GM18873 (cell line): ENCODE results near the gene DNAJB1.
"Not testable (repeated sequence)": the region's sequence is repeated elsewhere in the genome, so short reads cannot be mapped to it uniquely, and the experiment has no call there.

ENCODE experiments used
- ATAC-seq: cut with Tn5 transposase; IDR thresholded peaks from one replicate; pipeline ENCODE4 v1.9.1; 2021; ENCODE audit warnings: mild to moderate bottlenecking, moderate library complexity, moderate number of reproducible peaks; ENCODE audit not compliant: unreplicated experiment, low FRiP score

DNAJB1 gene

GRCh38 chr19:14526423-14526822, 8.2 kb upstream of the DNAJB1 start:
- ATAC-seq: no peak

DNA sequence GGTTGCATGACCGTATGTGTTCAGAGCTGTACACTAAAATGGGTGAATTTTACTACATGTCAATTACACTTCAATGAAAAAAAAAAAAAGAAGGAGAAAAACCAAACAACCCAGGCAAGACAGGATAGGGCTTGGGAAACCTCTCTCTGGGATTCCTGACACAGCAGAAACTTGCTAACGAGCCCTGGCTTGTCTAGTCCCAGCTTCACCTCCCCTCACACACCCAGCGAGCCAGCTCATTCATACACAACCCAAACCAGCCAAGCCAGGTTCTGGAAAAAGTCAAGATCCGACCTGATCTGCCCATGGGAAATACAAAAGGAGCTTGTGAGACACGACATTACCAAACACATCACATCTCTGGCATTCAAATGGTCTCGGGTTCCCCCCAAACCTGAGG, 7.5 kb upstream of the DNAJB1 start:
- ATAC-seq: no peak

- ATAC-seq: no peak
Observed at GRCh38 chr19:14520543-14520942, 2.3 kb upstream of the DNAJB1 start.

- ATAC-seq: no peak
Observed at GRCh38 chr19:14519860-14520407, 1.7 kb upstream of the DNAJB1 start.

DNA sequence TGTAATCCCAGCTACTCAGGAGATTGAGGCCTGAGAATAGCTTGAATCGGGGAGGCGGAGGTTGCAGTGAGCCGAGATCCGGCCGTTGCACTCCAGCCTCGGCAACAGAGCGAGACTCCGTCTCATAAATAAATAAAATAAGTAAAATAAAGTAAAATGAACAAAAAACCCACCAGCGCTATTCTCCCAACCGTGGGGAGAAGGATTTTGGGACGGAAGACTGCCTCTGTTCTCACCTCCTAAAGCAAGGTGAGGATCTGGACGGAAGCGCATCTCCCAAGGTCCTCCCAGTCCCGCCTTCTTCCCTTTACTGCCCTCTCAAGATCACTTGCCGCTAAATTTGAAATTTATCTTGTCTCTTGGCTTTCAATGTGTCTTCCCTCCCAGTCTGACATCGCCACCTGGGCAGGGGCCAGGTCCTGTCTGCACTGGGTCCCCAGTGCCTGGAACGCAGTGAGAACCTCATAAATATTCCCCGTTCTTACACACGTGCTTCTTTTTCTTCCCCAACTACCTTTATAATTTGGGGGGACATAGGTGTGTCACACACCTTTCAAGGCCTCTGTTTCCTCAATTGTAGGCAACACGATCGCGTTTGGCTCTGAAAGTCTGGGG, 1.2 kb upstream of the DNAJB1 start:
- ATAC-seq: no peak

GRCh38 chr19:14517446-14517839, 754 bp downstream of the DNAJB1 start:
- peak; percentile 0 for ATAC-seq

- ATAC-seq: no peak
Observed at GRCh38 chr19:14516746-14517438, 1.3 kb downstream of the DNAJB1 start.

DNA sequence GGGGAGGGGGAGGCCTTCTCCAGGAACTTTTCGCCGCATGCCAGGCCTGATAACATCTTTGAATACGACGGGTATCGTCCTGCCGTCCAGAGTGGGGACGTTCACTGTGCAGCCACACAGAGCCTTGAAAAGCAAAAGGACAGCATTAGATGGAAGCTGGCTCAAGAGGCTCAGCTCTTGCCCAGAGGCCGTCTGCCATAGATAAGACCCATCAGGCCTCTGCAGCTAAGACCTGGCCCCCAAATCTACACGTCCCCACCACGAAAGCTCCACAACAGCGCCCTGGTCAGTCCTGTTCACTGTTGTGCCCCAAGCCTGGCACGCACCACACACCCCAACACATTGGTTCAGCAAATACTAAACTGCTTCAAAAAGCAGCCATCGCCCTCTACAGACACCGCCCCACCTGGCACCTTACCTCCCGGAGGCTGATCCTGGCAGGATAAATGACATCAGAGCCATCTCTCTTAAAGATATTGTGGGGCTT, 2.1 kb downstream of the DNAJB1 start:
- no peak for ATAC-seq

DNA sequence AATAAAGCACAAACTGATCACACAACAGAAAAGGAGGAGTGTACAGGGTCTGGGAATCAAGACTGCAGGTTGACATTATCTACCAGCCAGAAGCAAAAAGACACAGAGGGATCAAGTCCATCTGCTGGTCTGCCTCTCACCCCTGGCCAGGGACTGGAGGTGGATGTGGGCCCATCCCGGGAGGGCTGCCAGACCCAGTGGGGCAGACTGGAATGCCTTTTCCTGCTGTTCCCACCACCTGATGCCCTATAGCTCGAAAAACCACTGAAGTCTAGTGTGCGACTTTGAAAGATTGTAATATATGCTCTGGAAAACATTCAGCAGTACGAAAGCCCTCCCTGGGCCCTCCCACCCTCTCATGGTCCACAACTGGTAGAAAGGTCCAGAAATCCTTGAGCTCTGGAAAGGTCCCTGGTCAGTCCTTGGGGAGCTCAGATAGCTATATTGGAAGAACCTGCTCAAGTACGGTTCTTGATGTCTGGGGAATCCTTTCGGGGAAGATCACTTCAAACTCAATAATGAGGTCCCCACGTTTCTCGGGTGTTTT, 2.6 kb downstream of the DNAJB1 start:
- no peak for ATAC-seq

GRCh38 chr19:14514215-14514863, 3.9 kb downstream of the DNAJB1 start:
- ATAC-seq: no peak

- no peak for ATAC-seq
Observed at GRCh38 chr19:14512406-14512961, 5.7 kb downstream of the DNAJB1 start.

DNA sequence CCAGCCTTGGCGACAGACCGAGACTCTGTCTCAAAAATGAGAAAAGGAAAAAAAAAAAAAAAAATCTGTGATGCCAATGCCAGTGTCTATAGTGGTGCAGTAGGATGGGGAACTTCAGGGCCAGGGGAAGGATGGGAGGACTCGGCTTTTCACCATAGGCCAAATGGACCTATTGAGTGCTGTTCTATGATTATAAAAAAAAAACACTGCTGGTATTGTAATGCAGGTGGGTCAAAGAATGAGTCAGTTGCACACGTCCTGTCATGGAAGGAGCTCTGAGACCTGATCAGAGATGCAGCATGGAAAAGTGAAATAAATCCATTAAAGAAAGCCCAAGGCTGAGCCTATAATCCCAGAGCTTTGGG, 7.0 kb downstream of the DNAJB1 start:
- ATAC-seq: no peak

GRCh38 chr19:14510311-14511228, 7.6 kb downstream of the DNAJB1 start:
- ATAC-seq: no peak

DNA sequence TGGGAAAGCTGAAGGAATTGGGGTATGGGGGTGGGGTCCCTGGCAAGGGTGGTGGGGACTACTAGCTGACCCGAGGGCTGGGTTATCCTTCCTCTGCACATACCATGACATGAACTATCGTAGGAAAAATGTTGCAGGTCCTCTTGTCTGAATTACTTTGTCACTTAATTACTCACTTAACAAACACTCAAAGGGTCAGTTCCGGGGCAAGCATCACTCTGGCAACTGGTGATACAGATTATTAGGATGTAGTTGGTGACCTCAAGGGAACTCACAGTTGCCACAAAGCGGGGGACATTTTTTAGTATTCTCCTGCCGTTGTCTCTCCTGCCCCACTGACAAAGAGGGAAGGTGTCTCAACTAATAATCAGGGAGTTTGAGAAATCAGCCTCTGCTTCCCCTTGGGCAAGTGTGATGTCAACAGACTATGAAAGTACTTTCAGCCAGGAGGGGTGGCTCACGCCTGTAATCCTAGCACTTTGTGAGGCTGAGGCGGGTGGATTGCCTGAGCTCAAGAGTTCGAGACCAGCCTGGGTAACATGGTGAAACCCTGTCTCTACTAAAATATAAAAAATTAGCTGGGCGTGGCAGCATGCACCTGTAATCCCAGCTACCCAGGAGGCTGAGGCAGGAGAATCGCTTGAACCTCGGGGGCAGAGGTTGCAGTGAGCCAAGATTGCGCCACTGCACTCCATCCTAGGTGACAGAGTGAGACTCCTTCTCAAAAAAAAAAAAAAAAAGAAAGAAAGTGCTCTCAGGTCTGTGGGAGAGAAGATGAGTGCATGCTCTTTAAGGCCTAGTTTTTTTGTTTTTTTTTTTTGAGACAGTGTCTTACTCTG, 10.3 kb downstream of the DNAJB1 start:
- no peak for ATAC-seq

DNA sequence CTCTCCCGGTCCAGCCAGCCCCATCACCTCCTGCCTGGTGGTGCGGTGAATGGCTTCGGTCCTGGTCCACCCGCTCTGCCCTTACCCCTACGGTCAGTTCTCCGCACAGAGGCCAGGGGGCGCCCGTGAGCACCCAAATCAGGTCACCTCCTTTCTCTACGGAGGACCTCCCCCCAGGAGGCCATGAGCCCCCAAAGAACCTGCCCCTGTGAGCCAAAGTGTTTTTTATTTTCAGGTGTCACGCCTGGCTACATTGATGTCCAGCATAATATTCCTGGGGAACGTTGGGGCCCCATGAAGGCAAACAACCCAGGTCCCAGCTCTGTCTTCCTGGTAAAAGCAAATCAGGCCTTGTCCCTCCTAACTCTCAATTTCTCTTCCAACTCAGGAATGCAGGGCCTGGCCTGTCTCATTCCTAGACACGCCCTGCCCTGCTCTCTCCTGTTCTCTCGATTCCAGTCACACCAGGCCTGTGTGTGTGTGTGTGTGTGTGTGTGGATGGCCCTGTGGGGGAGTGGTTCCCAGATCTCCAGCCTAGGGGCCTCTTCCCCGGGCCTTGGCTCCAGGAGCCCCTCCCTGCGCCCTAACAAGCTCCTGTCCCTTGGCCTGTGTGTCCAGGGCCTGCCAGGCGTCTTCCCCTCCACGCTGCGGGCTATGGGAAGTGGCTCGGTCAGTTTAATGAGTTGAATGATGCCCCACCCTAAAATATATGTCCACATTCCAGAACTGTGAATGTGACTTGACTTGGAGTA, 12.5 kb downstream of the DNAJB1 start:
- ATAC-seq: no peak

GRCh38 chr19:14504575-14504974, 13.6 kb downstream of the DNAJB1 start:
- ATAC-seq: not testable (repeated sequence)

GRCh38 chr19:14503285-14503684, 14.9 kb downstream of the DNAJB1 start:
- ATAC-seq: no peak

DNA sequence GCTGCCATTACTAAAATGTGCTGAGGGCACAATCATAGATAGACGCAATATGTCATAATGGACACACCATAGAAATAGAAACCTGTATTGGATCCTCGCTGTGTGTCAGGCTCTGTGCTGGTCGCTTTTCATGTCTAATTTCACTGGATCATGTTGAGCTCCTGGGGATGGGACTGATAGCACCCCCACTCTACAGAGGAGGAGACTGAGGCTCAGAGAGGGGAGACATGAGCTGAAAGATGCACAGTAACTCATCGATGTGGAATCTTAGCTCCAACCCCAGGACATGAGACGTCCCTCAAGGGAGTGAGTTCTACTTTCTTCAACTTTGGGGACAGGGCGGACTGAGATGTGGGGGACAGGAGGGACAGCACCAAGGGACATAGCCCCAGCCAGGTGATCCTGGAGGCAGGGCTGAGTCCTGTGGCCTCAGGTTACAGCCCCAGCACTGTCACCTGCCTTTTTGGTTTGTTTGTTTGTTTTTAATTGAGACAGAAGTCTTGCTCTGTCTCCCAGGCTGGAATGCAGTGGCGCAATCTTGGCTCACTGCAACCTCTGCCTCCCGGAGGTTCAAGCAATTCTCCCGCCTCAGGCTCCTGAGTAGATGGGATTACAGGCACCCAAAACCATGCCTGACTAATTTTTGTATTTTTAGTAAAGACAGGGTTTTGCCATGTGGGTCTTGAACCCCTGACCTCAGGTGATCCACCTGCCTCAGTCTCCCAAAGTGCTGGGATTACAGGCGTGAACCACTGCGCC, 15.7 kb downstream of the DNAJB1 start:
- no peak for ATAC-seq
